Activated CD8-positive, alpha-beta T cell treated with anti-CD3 and anti-CD28 coated beads for 36 hours (primary cell): ENCODE results near the gene NMS. TPM values are rescaled to one million over a fixed set of nuclear protein-coding genes. Genes with fewer than 3 reads are reported as not detected.

Experiments
- ATAC-seq: fragments of 200-7000 bp; cut with Tn5 transposase; one replicate; pipeline ENCODE4 v1.10.0; 2021; ENCODE audit warnings: mild to moderate bottlenecking, moderate library complexity
- CTCF ChIA-PET: fragments of 350-600 bp; sonication (Branson Sonifier 250); formaldehyde crosslinking; loops from one replicate; lab custom pipeline; 2021; ENCODE audit warnings: antibody characterized with exemption; lab: Charles Lee
- POLR2A ChIA-PET: fragments of 350-600 bp; sonication (Branson Sonifier 250); formaldehyde crosslinking; loops from one replicate; lab custom pipeline; 2021; ENCODE audit warnings: antibody characterized with exemption; lab: Charles Lee
- DNase-seq: peaks from one replicate; pipeline ENCODE4 v3.0.0-alpha.2; 2020
- H3K27ac Mint-ChIP-seq: one replicate; pipeline ENCODE4 v1.8.0; 2021; ENCODE audit warnings: mild to moderate bottlenecking, mixed read lengths
- H3K27me3 Mint-ChIP-seq: one replicate; pipeline ENCODE4 v1.8.0; 2021; ENCODE audit warnings: mixed read lengths
- H3K36me3 Mint-ChIP-seq: one replicate; pipeline ENCODE4 v1.8.0; 2021; ENCODE audit warnings: low read depth, mixed read lengths
- H3K4me1 Mint-ChIP-seq: one replicate; pipeline ENCODE4 v1.8.0; 2021; ENCODE audit warnings: low read depth, mixed read lengths
- H3K4me3 Mint-ChIP-seq: one replicate; pipeline ENCODE4 v1.8.0; 2021; ENCODE audit warnings: mild to moderate bottlenecking, moderate library complexity, mixed read lengths
- H3K9me3 Mint-ChIP-seq: one replicate; pipeline ENCODE4 v1.8.0; 2021; ENCODE audit warnings: mixed read lengths
- CTCF ChIP-seq: fragments of 200-600 bp; IDR thresholded peaks from one replicate; pipeline ENCODE4 v1.8.0; 2022; ENCODE audit warnings: antibody characterized with exemption, mild to moderate bottlenecking
- intact Hi-C: fragments of 100-400 bp; cut with micrococcal nuclease; formaldehyde crosslinking; loops from one replicate; pipeline ENCODE4 v1.10.0; 2022
- total RNA-seq, 2 experiments: library from RNA; stranded (reverse); gene quantifications; one replicate each; pipeline ENCODE4 v1.2.3, GENCODE V29; 2021

NMS gene
- total RNA-seq, 2 experiments from 2014 or later, result not detected

GRCh38 chr2:100504542-100504941 lies 34.3 kb downstream of the NMS start:
- CTCF ChIA-PET, result no interaction called here
- Mint-ChIP-seq H3K9me3 (peaks cover 25% of the 10 kb centered on the region), H3K4me3 (no peak overlapping the region), H3K4me1 (no peaks in the 10 kb centered on the region), H3K27me3 (peaks cover 17% of the 10 kb centered on the region), H3K36me3 (no peaks in the 10 kb centered on the region), H3K27ac (no peak overlapping the region)
- no peak for TF ChIP-seq CTCF
- intact Hi-C loops, result no loop called here
- ATAC-seq (no peak), DNase-seq (no peak)
- POLR2A ChIA-PET, result no interaction called here

DNA sequence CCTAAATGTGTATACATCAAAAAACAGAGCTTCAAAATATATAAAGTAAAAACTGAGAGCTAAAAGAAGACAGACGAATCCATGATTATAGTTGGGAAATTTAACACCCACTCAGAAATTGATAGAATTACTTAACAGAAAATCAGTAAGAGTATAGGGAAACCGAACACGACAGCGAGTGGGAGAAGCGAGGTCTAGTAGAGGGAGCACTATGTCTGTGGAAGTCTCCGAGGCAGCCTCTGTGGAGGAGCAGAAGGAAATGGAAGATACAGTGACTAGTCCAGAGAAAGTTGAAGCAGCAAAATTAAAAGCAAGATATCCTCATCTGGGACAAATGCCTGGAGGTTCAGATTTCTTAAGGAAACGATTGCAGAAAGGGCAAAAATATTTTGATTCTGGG lies 38.8 kb downstream of the NMS start:
- Mint-ChIP-seq H3K9me3 (peaks cover 10% of the 10 kb centered on the region), H3K27ac (no peak overlapping the region), H3K36me3 (no peaks in the 10 kb centered on the region), H3K4me1 (no peaks in the 10 kb centered on the region), H3K27me3 (peaks cover 7% of the 10 kb centered on the region), H3K4me3 (no peak overlapping the region)
- intact Hi-C loops, result no loop called here
- POLR2A ChIA-PET, result no interaction called here
- no peak for TF ChIP-seq CTCF
- ATAC-seq (no peak), DNase-seq (no peak)
- CTCF ChIA-PET, result interaction anchor here (1.4 kb wide), 1 partner anchor 9 kb away, joined by 4 read pairs; no protein-coding TSS in a partner anchor

DNA sequence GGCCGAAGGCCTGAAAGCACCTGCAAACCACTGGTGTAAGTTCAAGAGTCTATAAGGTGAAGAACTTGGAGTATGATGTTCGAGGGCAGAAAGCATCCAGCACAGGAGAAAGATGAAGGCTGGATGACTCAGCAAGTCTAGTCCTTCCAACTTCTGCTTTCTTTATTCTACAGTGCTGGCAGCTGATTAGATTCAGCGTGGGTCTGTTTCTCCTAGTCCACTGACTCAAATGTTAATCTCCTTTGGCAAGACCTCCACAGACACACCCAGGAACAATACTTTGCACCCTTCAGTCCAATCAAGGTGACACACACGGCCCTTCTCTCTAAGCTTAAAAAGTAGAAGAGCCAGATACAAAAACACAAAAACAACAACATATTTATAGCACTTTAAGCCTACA lies 43.4 kb downstream of the NMS start:
- Mint-ChIP-seq H3K27me3 (peaks cover 2% of the 10 kb centered on the region), H3K4me1 (no peaks in the 10 kb centered on the region), H3K4me3 (no peak overlapping the region), H3K36me3 (no peaks in the 10 kb centered on the region), H3K9me3 (no peaks in the 10 kb centered on the region), H3K27ac (no peak overlapping the region)
- no peak for TF ChIP-seq CTCF
- ATAC-seq, result no peak
- ChIA-PET POLR2A (no interaction called here), CTCF (no interaction called here)
- DNase-seq, result no peak
- intact Hi-C loops, result no loop called here

- TF ChIP-seq CTCF, result no peak
- ChIA-PET POLR2A (interaction anchor here (0.6 kb wide), 1 partner anchor 46 kb away, joined by 3 read pairs; no protein-coding TSS in a partner anchor), CTCF (no interaction called here)
- no peaks in the 10 kb centered on the region for H3K4me1 Mint-ChIP-seq
- no peaks in the 10 kb centered on the region for H3K36me3 Mint-ChIP-seq
- DNase-seq (no peak), ATAC-seq (no peak)
- intact Hi-C loops, result no loop called here
- no peak overlapping the region for H3K4me3 Mint-ChIP-seq
- no peak overlapping the region for H3K27ac Mint-ChIP-seq
- peaks cover 2% of the 10 kb centered on the region for H3K27me3 Mint-ChIP-seq
- H3K9me3 Mint-ChIP-seq, result peaks cover 1% of the 10 kb centered on the region
Measured at GRCh38 chr2:100517556-100517955, 47.3 kb downstream of the NMS start.

- no peaks in the 10 kb centered on the region for H3K36me3 Mint-ChIP-seq
- peaks cover 1% of the 10 kb centered on the region for H3K9me3 Mint-ChIP-seq
- ChIA-PET POLR2A (no interaction called here), CTCF (no interaction called here)
- no peak overlapping the region for H3K27ac Mint-ChIP-seq
- ATAC-seq, result no peak
- DNase-seq, result no peak
- H3K27me3 Mint-ChIP-seq, result peaks cover 2% of the 10 kb centered on the region
- H3K4me1 Mint-ChIP-seq, result no peaks in the 10 kb centered on the region
- no peak overlapping the region for H3K4me3 Mint-ChIP-seq
- intact Hi-C loops, result no loop called here
- TF ChIP-seq CTCF, result no peak
Measured at GRCh38 chr2:100518801-100519200, 48.5 kb downstream of the NMS start.
